Sigmoid colon (tissue), 7 donors: ENCODE measurements around the gene NDUFV2. TPM values are rescaled to one million over a fixed set of nuclear protein-coding genes. Genes with fewer than 3 reads are reported as not detected.

Source experiments
- DNase-seq: peaks from one replicate; pipeline ENCODE4 v3.0.0-alpha.2; 2019
- H3K27ac ChIP-seq, 4 donors: fragments of 200-600 bp; sonication (generic); one replicate each; pipeline ENCODE4 v1.5.1; 2016 to 2019; ENCODE audit warnings: mild to moderate bottlenecking in 1 of 4
- H3K27me3 ChIP-seq, 3 donors: fragments of 200-600 bp; sonication (generic); one replicate each; pipeline ENCODE4 v1.5.1; 2019; ENCODE audit warnings: mild to moderate bottlenecking in 1 of 3
- H3K36me3 ChIP-seq, 4 donors: fragments of 200-600 bp; sonication (generic); one replicate each; pipeline ENCODE4 v1.5.1; 2016 to 2019
- H3K4me1 ChIP-seq, 4 donors: fragments of 200-600 bp; sonication (generic); one replicate each; pipeline ENCODE4 v1.5.1; 2017 to 2019
- H3K4me3 ChIP-seq, 4 donors: fragments of 200-600 bp; sonication (generic); one replicate each; pipeline ENCODE4 v1.5.1; 2017 to 2019; ENCODE audit warnings: mild to moderate bottlenecking in 2 of 4, moderate library complexity in 1 of 4
- H3K9me3 ChIP-seq, 4 donors: fragments of 200-600 bp in 3 of 4; sonication (generic) in 3 of 4; one replicate each; pipeline versions ENCODE4 v1.5.1 to v1.6.1; 2013 to 2019
- EP300 ChIP-seq, 4 donors: sonication (generic); formaldehyde crosslinking; IDR thresholded peaks; one replicate each; pipeline ENCODE4 v1.6.1; 2017; ENCODE audit warnings: antibody characterized with exemption in 4 of 4
- POLR2A ChIP-seq, 2 donors: fragments of 450-650 bp; IDR thresholded peaks; one replicate each; pipeline ENCODE4 v1.6.1; 2016; ENCODE audit warnings: antibody characterized with exemption in 2 of 2, mild to moderate bottlenecking in 2 of 2, moderate library complexity in 2 of 2
- POLR2AphosphoS5 ChIP-seq, 4 donors: sonication (generic); formaldehyde crosslinking; IDR thresholded peaks; one replicate each; pipeline ENCODE4 v1.6.1; 2017; ENCODE audit warnings: antibody characterized with exemption in 4 of 4
- WGBS, 2 donors: extraction: QIAGEN DNeasy Blood & Tissue Kit; methylation state at CpG; one replicate each; pipeline ENCODE4 v1.1.7; 2013; 5-methylcytosine and 5-hydroxymethylcytosine counted together
- intact Hi-C: fragments of 100-400 bp; cut with DNase I; formaldehyde crosslinking; loops from one replicate; pipeline ENCODE4 v1.15.1; 2023
- polyA plus RNA-seq, 3 donors: library from polyadenylated mRNA; stranded (reverse); fragments of 200-250 nt; gene quantifications; one replicate each; pipeline ENCODE4 v1.2.3, GENCODE V29; 2013
- total RNA-seq, 4 donors: library from RNA; depleted of rRNA; stranded (reverse); fragments of >200 nt; gene quantifications; one replicate each; pipeline ENCODE4 v1.1.0, GENCODE V29; 2016
- TF ChIP-seq, protein P1 (sequence below), 4 experiments: fragments of 450-650 bp in 3 of 4; fragments of 200-600 bp in 1 of 4; IDR thresholded peaks; one replicate each; pipeline ENCODE4 v1.5.1; 2016 to 2019; ENCODE audit warnings: antibody characterized with exemption in 4 of 4, mild to moderate bottlenecking in 3 of 4, moderate library complexity in 2 of 4
- donor health status: healthy with polysubstance abuse.
- donor health status: Bipolar disorder and iron deficiency.
- donor health status: healthy.

NDUFV2 gene
- total and polyA plus RNA-seq, 7 donors, result 81.3 to 339 (median 131) TPM

DNA sequence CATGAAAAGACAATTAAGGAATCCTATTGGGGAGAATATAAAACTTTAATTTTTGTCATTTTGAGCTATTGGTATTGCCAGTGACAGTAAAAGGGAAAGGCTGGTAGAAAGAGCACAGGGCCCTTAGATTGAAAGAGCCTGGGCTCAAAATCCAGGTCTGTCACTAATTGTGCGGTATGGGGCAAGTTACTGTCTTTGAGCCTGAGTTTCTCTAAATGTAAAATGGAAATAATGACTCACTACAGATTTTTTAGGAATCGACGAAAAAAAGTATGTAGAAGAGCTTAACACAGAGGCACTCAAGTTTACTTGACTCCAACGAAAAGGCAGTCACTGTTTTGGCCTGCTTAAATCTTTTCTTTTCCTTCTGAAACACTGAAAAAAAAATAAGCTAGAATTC, 7.0 kb downstream of the NDUFV2 start:
- Histone ChIP-seq H3K36me3 (no peaks in the 10 kb centered on the region), H3K27me3 (no peaks in the 10 kb centered on the region), H3K27ac (peak overlapping the region; percentile 60 to 96 (median 82)), H3K4me1 (peaks cover 0 to 100% (median 95%) of the 10 kb centered on the region in 4 donors), H3K9me3 (no peaks in the 10 kb centered on the region), H3K4me3 (no peak overlapping the region)
- intact Hi-C loops, result no loop called here
- 69 to 77% methylated on average over 4 of the region's 4 CpGs for WGBS, 2 donors
- TF ChIP-seq POLR2A (IDR thresholded peaks at IDR 0.05), result no peak
- no peak for TF ChIP-seq EP300 (IDR thresholded peaks at IDR 0.05)
- TF ChIP-seq, protein P1, sequence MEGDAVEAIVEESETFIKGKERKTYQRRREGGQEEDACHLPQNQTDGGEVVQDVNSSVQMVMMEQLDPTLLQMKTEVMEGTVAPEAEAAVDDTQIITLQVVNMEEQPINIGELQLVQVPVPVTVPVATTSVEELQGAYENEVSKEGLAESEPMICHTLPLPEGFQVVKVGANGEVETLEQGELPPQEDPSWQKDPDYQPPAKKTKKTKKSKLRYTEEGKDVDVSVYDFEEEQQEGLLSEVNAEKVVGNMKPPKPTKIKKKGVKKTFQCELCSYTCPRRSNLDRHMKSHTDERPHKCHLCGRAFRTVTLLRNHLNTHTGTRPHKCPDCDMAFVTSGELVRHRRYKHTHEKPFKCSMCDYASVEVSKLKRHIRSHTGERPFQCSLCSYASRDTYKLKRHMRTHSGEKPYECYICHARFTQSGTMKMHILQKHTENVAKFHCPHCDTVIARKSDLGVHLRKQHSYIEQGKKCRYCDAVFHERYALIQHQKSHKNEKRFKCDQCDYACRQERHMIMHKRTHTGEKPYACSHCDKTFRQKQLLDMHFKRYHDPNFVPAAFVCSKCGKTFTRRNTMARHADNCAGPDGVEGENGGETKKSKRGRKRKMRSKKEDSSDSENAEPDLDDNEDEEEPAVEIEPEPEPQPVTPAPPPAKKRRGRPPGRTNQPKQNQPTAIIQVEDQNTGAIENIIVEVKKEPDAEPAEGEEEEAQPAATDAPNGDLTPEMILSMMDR (IDR thresholded peaks at IDR 0.05), result no peak
- TF ChIP-seq POLR2AphosphoS5 (IDR thresholded peaks at IDR 0.05), result no peak
- DNase-seq, result no peak

DNA sequence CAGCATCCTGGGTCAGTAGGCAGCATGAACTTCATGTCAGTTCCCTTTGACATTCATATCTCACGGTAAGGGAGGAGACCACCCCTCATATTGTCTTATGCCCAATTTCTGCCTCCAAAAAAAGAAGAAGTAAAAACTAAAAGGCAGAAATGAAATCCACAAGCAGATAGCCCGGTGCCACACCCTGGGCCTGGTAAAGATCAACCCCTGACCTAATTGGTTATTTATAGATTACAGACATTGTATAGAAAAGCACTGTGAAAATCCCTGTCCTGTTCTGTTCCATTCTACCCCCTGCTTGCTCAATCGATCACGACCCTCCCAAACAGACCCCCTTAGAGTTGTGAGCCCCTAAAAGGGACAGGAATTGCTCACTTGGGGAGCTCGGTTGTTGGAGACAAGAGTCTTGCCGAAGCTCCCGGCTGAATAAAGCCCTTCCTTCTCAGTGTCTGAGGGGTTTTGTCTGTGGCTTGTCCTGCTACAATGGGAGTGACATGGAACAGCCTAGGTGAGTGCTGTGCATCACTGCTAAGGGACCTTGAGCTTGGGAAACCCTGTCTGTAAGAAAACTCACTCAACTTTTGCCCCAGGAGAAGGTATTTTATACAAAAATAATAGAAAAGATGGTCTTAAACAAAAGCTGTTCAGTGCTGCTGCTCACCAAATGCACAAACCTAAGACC, 11.1 kb downstream of the NDUFV2 start:
- intact Hi-C loops, result no loop called here
- H3K4me3 ChIP-seq, result peak overlapping the region in 1 of 4 donors; percentile 2
- no peaks in the 10 kb centered on the region for H3K27me3 ChIP-seq
- 58 to 63% methylated on average over 7 of the region's 7 CpGs for WGBS, 2 donors
- no peaks in the 10 kb centered on the region for H3K9me3 ChIP-seq
- peaks cover 0 to 100% (median 91%) of the 10 kb centered on the region in 4 donors for H3K4me1 ChIP-seq
- TF ChIP-seq EP300 (IDR thresholded peaks at IDR 0.05), result no peak
- no peak for TF ChIP-seq POLR2A (IDR thresholded peaks at IDR 0.05)
- TF ChIP-seq POLR2AphosphoS5 (IDR thresholded peaks at IDR 0.05), result no peak
- TF ChIP-seq, protein P1 (IDR thresholded peaks at IDR 0.05), result no peak
- DNase-seq, result no peak
- H3K27ac ChIP-seq, result peak overlapping the region; percentile 53 to 96 (median 82)
- H3K36me3 ChIP-seq, result no peaks in the 10 kb centered on the region

DNA sequence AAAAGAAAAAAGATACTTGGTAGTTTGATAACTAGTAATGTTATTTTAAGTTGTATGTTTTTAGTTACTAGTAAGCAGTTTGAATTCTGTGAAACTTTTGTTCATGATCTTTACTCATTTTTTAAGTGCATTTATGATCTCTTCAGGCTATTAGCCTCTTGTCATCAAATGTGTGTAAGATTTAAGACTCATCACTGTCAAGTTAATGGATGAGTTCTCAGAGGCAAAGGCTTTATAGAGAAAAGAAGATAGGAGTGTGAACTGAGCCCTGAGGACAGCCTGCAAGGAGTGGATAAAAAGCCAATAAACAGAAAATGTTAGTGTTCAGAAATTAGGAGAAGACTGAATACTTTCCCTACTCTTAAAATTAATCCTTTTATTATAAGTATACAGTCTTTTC, 13.5 kb downstream of the NDUFV2 start:
- H3K27me3 ChIP-seq, result no peaks in the 10 kb centered on the region
- intact Hi-C loops, result no loop called here
- H3K4me1 ChIP-seq, result peaks cover 0 to 100% (median 79%) of the 10 kb centered on the region in 4 donors

DNA sequence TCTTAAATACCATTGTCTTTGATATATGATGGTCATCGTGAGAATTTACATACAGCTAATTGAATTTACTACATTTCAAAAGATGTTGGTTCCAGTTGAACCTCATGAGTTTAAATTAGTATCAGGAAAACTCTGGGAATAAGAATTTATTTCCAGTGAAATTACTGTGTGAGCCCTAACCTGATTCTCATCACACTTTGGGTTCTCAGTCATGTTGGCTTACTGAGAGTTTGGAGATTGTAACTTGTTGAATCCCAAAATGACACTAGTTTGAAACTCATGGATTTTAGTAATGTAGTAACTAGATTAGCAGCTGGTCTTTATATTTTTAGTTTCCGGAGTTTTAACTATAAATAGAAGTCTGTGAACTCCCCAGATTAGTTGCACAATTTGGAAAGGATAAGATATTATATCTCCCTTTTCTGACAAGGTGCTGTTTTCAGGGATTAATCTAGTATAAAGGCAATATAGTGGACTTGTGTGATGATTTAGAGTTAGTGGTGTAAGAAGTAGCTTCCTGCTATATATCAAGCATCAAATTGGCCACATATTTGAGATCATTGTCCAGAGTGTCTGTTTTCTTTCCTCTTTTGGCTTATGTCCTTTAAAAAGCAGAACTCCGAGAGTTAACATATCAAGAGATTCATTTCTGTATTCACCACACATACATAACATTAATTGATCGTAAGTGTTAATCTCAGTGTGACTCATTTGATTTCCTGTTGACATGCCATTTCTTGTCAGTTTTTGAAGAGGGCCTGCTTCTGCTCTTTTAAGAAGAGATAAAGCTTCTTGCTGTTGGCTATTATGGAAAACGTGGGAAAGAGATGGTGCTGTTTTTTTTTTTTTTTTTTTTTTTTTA, 15.7 kb downstream of the NDUFV2 start:
- DNase-seq, result no peak
- WGBS, 2 donors, result 41 to 63% methylated on average over 5 of the region's 5 CpGs
- Histone ChIP-seq H3K27me3 (no peaks in the 10 kb centered on the region), H3K4me1 (peaks cover 0 to 98% (median 65%) of the 10 kb centered on the region in 4 donors), H3K4me3 (peak overlapping the region in 1 of 4 donors; percentile 24), H3K27ac (peak overlapping the region; percentile 82 to 96 (median 93)), H3K36me3 (peaks cover 0 to 14% (median 2%) of the 10 kb centered on the region in 4 donors), H3K9me3 (no peaks in the 10 kb centered on the region)
- intact Hi-C loops, result loop anchor here (2.0 kb wide), 1 partner anchor 19 kb away; the partner anchor contains the start of gene ANKRD12
- peak in 1 of 4 donors; percentile 16 for TF ChIP-seq EP300 (IDR thresholded peaks at IDR 0.05)
- peak in 3 of 4 donors; percentile 34 to 70 (median 59) for TF ChIP-seq POLR2AphosphoS5 (IDR thresholded peaks at IDR 0.05)
- TF ChIP-seq, protein P1 (IDR thresholded peaks at IDR 0.05), result no peak

More for the DNA sequence above, 13.5 kb downstream of the NDUFV2 start:
- no peak for TF ChIP-seq POLR2AphosphoS5 (IDR thresholded peaks at IDR 0.05)
- TF ChIP-seq, protein P1 (IDR thresholded peaks at IDR 0.05), result no peak
- TF ChIP-seq POLR2A (IDR thresholded peaks at IDR 0.05), result no peak
- TF ChIP-seq EP300 (IDR thresholded peaks at IDR 0.05), result no peak
- H3K36me3 ChIP-seq, result peaks cover 0 to 5% (median 0%) of the 10 kb centered on the region in 4 donors
- peak overlapping the region in 3 of 4 donors; percentile 91 to 96 (median 95) for H3K27ac ChIP-seq
- DNase-seq, result no peak
- H3K9me3 ChIP-seq, result no peaks in the 10 kb centered on the region
- H3K4me3 ChIP-seq, result no peak overlapping the region
